Mesenchymal stem cell (in vitro differentiated cells and primary cell): ENCODE results near the gene GPHN.
"Not testable (repeated sequence)": the region's sequence is repeated elsewhere in the genome, so short reads cannot be mapped to it uniquely, and the experiment has no call there.

ENCODE experiments used
- DNase-seq: peaks from one replicate; pipeline ENCODE4 v3.0.0-alpha.2; 2013
- H2AFZ ChIP-seq: one replicate; pipeline ENCODE4 v1.6.1; 2013; ENCODE audit warnings: low read depth, mild to moderate bottlenecking, control low read depth, inconsistent platforms, low read length, moderate library complexity
- H2AK5ac ChIP-seq: 2 replicates; pipeline ENCODE4 v1.6.1; 2013; ENCODE audit warnings: low read length, moderate library complexity, mild to moderate bottlenecking, inconsistent platforms; ENCODE audit not compliant: severe bottlenecking
- H2BK120ac ChIP-seq: one replicate; pipeline ENCODE4 v1.6.1; 2013; ENCODE audit warnings: low read depth, mild to moderate bottlenecking, inconsistent platforms, low read length, moderate library complexity
- H2BK12ac ChIP-seq, 2 experiments: one replicate each; pipeline ENCODE4 v1.6.1; 2013; ENCODE audit warnings: inconsistent platforms in 2 of 2, low read length in 2 of 2, mild to moderate bottlenecking in 2 of 2, moderate library complexity in 2 of 2, control low read depth in 1 of 2
- H2BK15ac ChIP-seq: one replicate; pipeline ENCODE4 v1.6.1; 2013; ENCODE audit warnings: mild to moderate bottlenecking, low read depth, inconsistent platforms; ENCODE audit not compliant: poor library complexity, severe bottlenecking
- H2BK5ac ChIP-seq: 2 replicates; pipeline ENCODE4 v1.6.1; 2013; ENCODE audit warnings: low read depth, mild to moderate bottlenecking, low read length, control low read depth, inconsistent platforms; ENCODE audit not compliant: poor library complexity, severe bottlenecking
- H3K14ac ChIP-seq, 2 experiments: one replicate each; pipeline ENCODE4 v1.6.1; 2013; ENCODE audit warnings: inconsistent platforms in 2 of 2, low read length in 2 of 2, control low read depth in 1 of 2, mild to moderate bottlenecking in 1 of 2, moderate library complexity in 1 of 2
- H3K18ac ChIP-seq, 2 experiments: one replicate each; pipeline ENCODE4 v1.6.1; 2013; ENCODE audit warnings: inconsistent platforms in 2 of 2, low read length in 2 of 2, control low read depth in 1 of 2, low read depth in 1 of 2, mild to moderate bottlenecking in 1 of 2
- H3K23ac ChIP-seq, 2 experiments: one replicate each; pipeline ENCODE4 v1.6.1; 2013; ENCODE audit warnings: inconsistent platforms in 2 of 2, low read length in 2 of 2, mild to moderate bottlenecking in 2 of 2, moderate library complexity in 2 of 2, control low read depth in 1 of 2
- H3K27ac ChIP-seq: 2 replicates; pipeline ENCODE4 v1.5.1; 2013; ENCODE audit warnings: mild to moderate bottlenecking, moderate library complexity, low read length, control low read depth, inconsistent platforms; ENCODE audit not compliant: poor library complexity, severe bottlenecking
- H3K27me3 ChIP-seq, 2 experiments: 2 replicates each; pipeline versions ENCODE4 v1.6.1 to v1.7.0; 2013; ENCODE audit warnings: low read length in 2 of 2, mild to moderate bottlenecking in 2 of 2, moderate library complexity in 2 of 2, control low read depth in 1 of 2, inconsistent platforms in 1 of 2; ENCODE audit not compliant: control insufficient read depth in 1 of 2, insufficient read depth in 1 of 2
- H3K36me3 ChIP-seq, 2 experiments: 2 replicates each; pipeline versions ENCODE4 v1.6.1 to v1.7.0; 2013; ENCODE audit warnings: low read length in 2 of 2, control low read depth in 1 of 2, inconsistent platforms in 1 of 2, low read depth in 1 of 2, mild to moderate bottlenecking in 1 of 2; ENCODE audit not compliant: insufficient read depth in 2 of 2, control insufficient read depth in 1 of 2
- H3K4ac ChIP-seq, 2 experiments: one replicate each; pipeline ENCODE4 v1.6.1; 2013; ENCODE audit warnings: inconsistent platforms in 2 of 2, low read length in 2 of 2, mild to moderate bottlenecking in 2 of 2, moderate library complexity in 2 of 2, control low read depth in 1 of 2, low read depth in 1 of 2
- H3K4me1 ChIP-seq: 2 replicates; pipeline ENCODE4 v1.6.1; 2013; ENCODE audit warnings: low read depth, low read length, control low read depth; ENCODE audit not compliant: control insufficient read depth, insufficient read depth
- H3K4me2 ChIP-seq: 2 replicates; pipeline ENCODE4 v1.6.1; 2013; ENCODE audit warnings: low read length, mild to moderate bottlenecking, inconsistent platforms; ENCODE audit not compliant: poor library complexity, severe bottlenecking
- H3K4me3 ChIP-seq, 2 experiments: 2 replicates each; pipeline versions ENCODE4 v1.5.1 to v1.7.0; 2013; ENCODE audit warnings: low read length in 2 of 2, mild to moderate bottlenecking in 2 of 2, control low read depth in 1 of 2, low read depth in 1 of 2; ENCODE audit not compliant: insufficient read depth in 1 of 2
- H3K79me1 ChIP-seq: replicated peaks from 2 replicates; pipeline ENCODE4 v1.6.1; 2013; ENCODE audit warnings: mild to moderate bottlenecking, control low read depth, low read length, inconsistent platforms; ENCODE audit not compliant: poor library complexity, severe bottlenecking
- H3K9ac ChIP-seq: 2 replicates; pipeline ENCODE4 v1.7.0; 2013; ENCODE audit warnings: mild to moderate bottlenecking, low read length, moderate library complexity
- H3K9me3 ChIP-seq: 2 replicates; pipeline ENCODE4 v1.7.0; 2013; ENCODE audit warnings: mild to moderate bottlenecking, low read length; ENCODE audit not compliant: control insufficient read depth
- H4K8ac ChIP-seq: one replicate; pipeline ENCODE4 v1.6.1; 2013; ENCODE audit warnings: inconsistent platforms, mild to moderate bottlenecking, low read length, moderate library complexity
- H4K91ac ChIP-seq: one replicate; pipeline ENCODE4 v1.6.1; 2013; ENCODE audit warnings: mild to moderate bottlenecking, low read length, inconsistent platforms
- WGBS: methylation state at CpG from one replicate; pipeline ENCODE4 v1.1.7; 2013; ENCODE audit warnings: mixed read lengths; 5-methylcytosine and 5-hydroxymethylcytosine counted together

GPHN gene

GRCh38 chr14:66501592-66501991, 6.4 kb upstream of the GPHN start:
- no peak overlapping the region for H3K4me3 ChIP-seq
- H2BK12ac ChIP-seq, result no peak overlapping the region
- no peak overlapping the region for H2AK5ac ChIP-seq
- H3K27ac ChIP-seq, result no peak overlapping the region
- no peak overlapping the region for H3K18ac ChIP-seq
- H2AFZ ChIP-seq, result no peak overlapping the region
- 98% methylated on average over 3 of the region's 4 CpGs for WGBS
- H3K14ac ChIP-seq, result no peak overlapping the region
- no peaks in the 10 kb centered on the region for H3K9me3 ChIP-seq
- H3K4me2 ChIP-seq, result no peak overlapping the region
- H3K36me3 ChIP-seq, result no peaks in the 10 kb centered on the region
- H3K79me1 ChIP-seq, result no peaks in the 10 kb centered on the region
- no peak overlapping the region for H3K23ac ChIP-seq
- no peak overlapping the region for H2BK5ac ChIP-seq
- H3K9ac ChIP-seq, result no peak overlapping the region
- H3K4me1 ChIP-seq, result no peaks in the 10 kb centered on the region
- H3K27me3 ChIP-seq, result no peaks in the 10 kb centered on the region
- no peak overlapping the region for H3K4ac ChIP-seq
- H2BK120ac ChIP-seq, result no peak overlapping the region
- DNase-seq, result no peak
- H4K8ac ChIP-seq, result no peak overlapping the region
- H2BK15ac ChIP-seq, result no peak overlapping the region
- H4K91ac ChIP-seq, result no peak overlapping the region

DNA sequence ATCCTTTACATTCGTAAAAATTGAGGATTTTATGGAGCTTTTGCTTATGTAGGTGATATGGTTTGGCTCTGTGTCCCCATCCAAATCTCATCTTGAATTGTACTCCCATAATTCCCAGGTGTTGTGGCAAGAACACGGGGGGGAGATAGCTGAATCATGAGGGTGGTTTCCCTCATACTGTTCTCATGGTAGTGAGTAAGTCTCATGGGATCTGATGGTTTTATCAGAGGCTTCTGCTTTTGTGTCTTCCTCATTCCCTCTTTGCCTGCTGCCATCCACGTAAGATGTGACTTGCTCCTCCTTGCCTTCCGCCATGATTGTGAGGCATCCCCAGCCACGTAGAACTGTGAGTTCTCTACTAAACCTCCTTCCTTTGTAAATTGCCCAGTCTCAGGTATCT, 5.1 kb upstream of the GPHN start:
- H3K79me1 ChIP-seq, H2BK120ac ChIP-seq, H3K27me3 ChIP-seq, H3K4me3 ChIP-seq, H3K4me1 ChIP-seq, H3K14ac ChIP-seq, H3K9ac ChIP-seq, H4K91ac ChIP-seq, H3K23ac ChIP-seq, H3K4ac ChIP-seq, H2BK15ac ChIP-seq, H2AFZ ChIP-seq, H2AK5ac ChIP-seq, H2BK5ac ChIP-seq, H3K36me3 ChIP-seq, H3K18ac ChIP-seq, H3K27ac ChIP-seq, H3K4me2 ChIP-seq, DNase-seq, H3K9me3 ChIP-seq, H4K8ac ChIP-seq, H2BK12ac ChIP-seq: not testable (repeated sequence)
- 96% methylated on average over 4 of the region's 5 CpGs for WGBS

GRCh38 chr14:66503532-66503931, 4.4 kb upstream of the GPHN start:
- Histone ChIP-seq H4K91ac (no peak overlapping the region), H3K4me2 (no peak overlapping the region), H4K8ac (no peak overlapping the region), H3K4me1 (peaks cover 2% of the 10 kb centered on the region), H3K27ac (no peak overlapping the region), H2AFZ (no peak overlapping the region), H2BK12ac (no peak overlapping the region), H3K36me3 (no peaks in the 10 kb centered on the region), H2AK5ac (no peak overlapping the region), H3K4ac (no peak overlapping the region), H3K27me3 (no peaks in the 10 kb centered on the region), H2BK120ac (no peak overlapping the region), H3K79me1 (no peaks in the 10 kb centered on the region), H3K14ac (no peak overlapping the region), H2BK15ac (no peak overlapping the region), H3K18ac (no peak overlapping the region), H2BK5ac (no peak overlapping the region), H3K9me3 (no peaks in the 10 kb centered on the region), H3K4me3 (no peak overlapping the region), H3K23ac (no peak overlapping the region), H3K9ac (no peak overlapping the region)
- 75% methylated on average over 1 of the region's 1 CpG for WGBS
- no peak for DNase-seq

DNA sequence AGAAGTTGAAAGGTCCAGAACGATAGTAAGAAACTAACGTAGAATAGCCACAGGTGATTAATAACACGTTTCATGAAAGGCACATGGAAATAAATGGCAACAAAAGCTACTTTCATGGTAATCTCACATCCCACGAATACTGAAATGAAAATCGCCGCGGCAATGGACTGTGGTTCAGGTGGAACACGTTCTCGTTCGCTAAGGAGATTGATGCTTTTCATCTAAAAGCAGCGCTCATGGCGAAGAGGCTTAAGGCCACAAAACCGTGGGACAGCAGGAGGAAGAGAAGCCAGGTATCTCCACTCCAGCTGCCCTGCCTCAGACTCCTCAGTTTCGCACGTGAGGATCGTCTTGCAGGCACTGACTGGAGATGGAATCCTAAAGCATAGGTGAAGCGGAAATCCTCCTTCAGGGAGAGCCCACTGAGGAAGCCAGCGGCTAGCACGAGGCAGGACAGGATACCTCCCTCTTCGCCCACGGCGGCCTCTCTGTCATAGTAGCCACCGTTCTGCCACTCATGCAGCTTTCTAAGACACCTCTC, 696 bp upstream of the GPHN start:
- Histone ChIP-seq H3K9ac (peak overlapping the region; percentile 93), H2AFZ (peak overlapping the region; percentile 65), H3K36me3 (no peaks in the 10 kb centered on the region), H2BK5ac (peak overlapping the region; percentile 21), H4K91ac (peak overlapping the region; percentile 30), H3K14ac (peak overlapping the region in 1 of 2 experiments; percentile 35), H2AK5ac (no peak overlapping the region), H3K23ac (peak overlapping the region in 1 of 2 experiments; percentile 77), H3K4me2 (peak overlapping the region; percentile 93), H3K4me1 (peaks cover 2% of the 10 kb centered on the region), H3K27me3 (no peaks in the 10 kb centered on the region), H3K27ac (peak overlapping the region; percentile 62), H2BK12ac (peak overlapping the region; percentile 49 to 83), H2BK15ac (no peak overlapping the region), H3K4me3 (peak overlapping the region; percentile 64 to 97), H3K18ac (peak overlapping the region; percentile 31 to 67), H3K9me3 (no peaks in the 10 kb centered on the region), H3K79me1 (peaks cover 7% of the 10 kb centered on the region), H2BK120ac (no peak overlapping the region), H4K8ac (peak overlapping the region; percentile 90), H3K4ac (peak overlapping the region; percentile 17 to 27)
- 19% methylated on average over 23 of the region's 23 CpGs for WGBS
- DNase-seq, result no peak
